ENCODE results near the gene CD300LF. TPM values are rescaled to one million over a fixed set of nuclear protein-coding genes. Genes with fewer than 3 reads are reported as not detected.

The CD300LF gene
- total and polyA plus RNA-seq, 2 experiments from 2014 or later, result not detected

DNA sequence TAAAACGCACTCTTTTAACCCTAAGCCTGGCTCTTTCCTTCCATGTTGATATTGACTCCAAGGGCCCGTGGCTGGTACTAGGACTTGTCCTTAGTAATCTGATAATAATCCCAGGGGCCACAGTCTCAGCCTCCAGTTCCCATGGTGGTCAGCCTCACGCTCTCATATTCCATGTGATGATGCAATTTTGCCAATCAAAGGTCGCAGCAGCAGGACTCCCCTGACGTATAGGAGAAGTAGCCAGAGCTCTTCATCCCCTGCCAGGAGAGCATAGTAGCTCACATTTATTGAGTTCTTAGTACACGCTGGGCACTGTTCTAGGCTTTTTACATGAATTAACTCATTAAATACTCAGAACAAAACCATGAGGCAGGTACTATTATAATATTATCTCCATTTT is 42.4 kb downstream of the CD300LF start:
- Histone ChIP-seq H3K27me3 (ENCODE audit: insufficient read depth) (peaks cover 72% of the 10 kb centered on the region), H2AFZ (no peak overlapping the region), H3K4me1 (ENCODE audit: insufficient read depth) (no peaks in the 10 kb centered on the region; the same call in 1 of the 2 replicates), H4K20me1 (replicated peaks; ENCODE audit: insufficient read depth) (peaks cover 5% of the 10 kb centered on the region), H3F3A (replicated peaks; ENCODE audit: low read depth) (no peaks in the 10 kb centered on the region), H3K9me2 (ENCODE audit: insufficient read depth) (no peaks in the 10 kb centered on the region), H3K4me2 (peak overlapping the region; percentile 81), H3K79me2 (replicated peaks; ENCODE audit: insufficient read depth) (no peaks in the 10 kb centered on the region), H3K27ac (ENCODE audit: low read depth) (no peak overlapping the region), H3K4me3 (peak overlapping the region; percentile 46; the same call in 1 of the 2 replicates), H3K36me3 (ENCODE audit: insufficient read depth) (no peaks in the 10 kb centered on the region)
- H3K9me3 Mint-ChIP-seq, result no peaks in the 10 kb centered on the region
- H3K27ac Mint-ChIP-seq, result no peak overlapping the region
- no peaks in the 10 kb centered on the region for H3K36me3 Mint-ChIP-seq (ENCODE audit: low read depth)
- H3K27me3 Mint-ChIP-seq (ENCODE audit: insufficient read depth, low read depth, poor library complexity), result peaks cover 37% of the 10 kb centered on the region
- TF ChIP-seq EZH2phosphoT487 (IDR thresholded peaks at IDR 0.05; ENCODE audit: unreplicated experiment) (no peak), ZNF331 (CRISPR knock-in tag; IDR thresholded peaks at IDR 0.05; ENCODE audit: low read depth) (no peak), EZH2 (IDR thresholded peaks at IDR 0.05; ENCODE audit: low read depth, unreplicated experiment) (no peak), JUNB (IDR thresholded peaks at IDR 0.05; ENCODE audit: unreplicated experiment) (no peak)
- TF ChIP-seq, protein P1, sequence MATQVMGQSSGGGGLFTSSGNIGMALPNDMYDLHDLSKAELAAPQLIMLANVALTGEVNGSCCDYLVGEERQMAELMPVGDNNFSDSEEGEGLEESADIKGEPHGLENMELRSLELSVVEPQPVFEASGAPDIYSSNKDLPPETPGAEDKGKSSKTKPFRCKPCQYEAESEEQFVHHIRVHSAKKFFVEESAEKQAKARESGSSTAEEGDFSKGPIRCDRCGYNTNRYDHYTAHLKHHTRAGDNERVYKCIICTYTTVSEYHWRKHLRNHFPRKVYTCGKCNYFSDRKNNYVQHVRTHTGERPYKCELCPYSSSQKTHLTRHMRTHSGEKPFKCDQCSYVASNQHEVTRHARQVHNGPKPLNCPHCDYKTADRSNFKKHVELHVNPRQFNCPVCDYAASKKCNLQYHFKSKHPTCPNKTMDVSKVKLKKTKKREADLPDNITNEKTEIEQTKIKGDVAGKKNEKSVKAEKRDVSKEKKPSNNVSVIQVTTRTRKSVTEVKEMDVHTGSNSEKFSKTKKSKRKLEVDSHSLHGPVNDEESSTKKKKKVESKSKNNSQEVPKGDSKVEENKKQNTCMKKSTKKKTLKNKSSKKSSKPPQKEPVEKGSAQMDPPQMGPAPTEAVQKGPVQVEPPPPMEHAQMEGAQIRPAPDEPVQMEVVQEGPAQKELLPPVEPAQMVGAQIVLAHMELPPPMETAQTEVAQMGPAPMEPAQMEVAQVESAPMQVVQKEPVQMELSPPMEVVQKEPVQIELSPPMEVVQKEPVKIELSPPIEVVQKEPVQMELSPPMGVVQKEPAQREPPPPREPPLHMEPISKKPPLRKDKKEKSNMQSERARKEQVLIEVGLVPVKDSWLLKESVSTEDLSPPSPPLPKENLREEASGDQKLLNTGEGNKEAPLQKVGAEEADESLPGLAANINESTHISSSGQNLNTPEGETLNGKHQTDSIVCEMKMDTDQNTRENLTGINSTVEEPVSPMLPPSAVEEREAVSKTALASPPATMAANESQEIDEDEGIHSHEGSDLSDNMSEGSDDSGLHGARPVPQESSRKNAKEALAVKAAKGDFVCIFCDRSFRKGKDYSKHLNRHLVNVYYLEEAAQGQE (IDR thresholded peaks at IDR 0.05; ENCODE audit: unreplicated experiment), result no peak
- ATAC-seq (no peak), DNase-seq (ENCODE audit: low spot score) (no peak)
- no peak overlapping the region for H3K4me3 Mint-ChIP-seq
- H3K4me1 Mint-ChIP-seq, result peaks cover 7% of the 10 kb centered on the region

DNA sequence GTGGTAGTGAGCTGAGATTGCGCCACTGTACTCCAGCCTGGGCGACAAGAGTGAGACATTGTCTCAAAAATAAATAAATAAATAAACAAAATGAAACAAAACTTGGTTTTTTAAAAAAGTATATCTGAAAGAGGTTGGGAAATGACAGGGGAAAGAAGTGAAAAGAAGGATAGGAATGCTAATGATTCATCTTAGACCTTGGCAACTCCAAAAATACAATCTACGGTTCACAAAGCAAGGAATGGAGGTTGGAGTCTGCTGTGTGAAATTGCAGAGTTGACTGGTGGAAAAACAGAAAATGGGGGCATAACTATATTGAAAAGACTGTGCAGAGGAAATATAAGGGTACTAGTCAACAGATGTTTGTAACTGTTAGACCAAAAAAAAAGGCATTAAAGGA is 49.2 kb downstream of the CD300LF start:
- Mint-ChIP-seq H3K27ac (no peak overlapping the region), H3K9me3 (peaks cover 5% of the 10 kb centered on the region; the same call in 1 of the 3 replicates), H3K36me3 (ENCODE audit: low read depth) (no peaks in the 10 kb centered on the region), H3K4me1 (peaks cover 14% of the 10 kb centered on the region), H3K27me3 (ENCODE audit: insufficient read depth, low read depth, poor library complexity) (peaks cover 2% of the 10 kb centered on the region), H3K4me3 (no peak overlapping the region)
- H3K79me2 ChIP-seq (replicated peaks; ENCODE audit: insufficient read depth), result no peaks in the 10 kb centered on the region
- no peak overlapping the region for H2AFZ ChIP-seq
- H3K27ac ChIP-seq (ENCODE audit: low read depth), result no peak overlapping the region
- no peak for ATAC-seq
- no peaks in the 10 kb centered on the region for H3K9me2 ChIP-seq (ENCODE audit: insufficient read depth)
- H3K4me1 ChIP-seq (ENCODE audit: insufficient read depth), result peaks cover 26% of the 10 kb centered on the region
- no peak for DNase-seq (ENCODE audit: low spot score)
- H3K36me3 ChIP-seq (ENCODE audit: insufficient read depth), result no peaks in the 10 kb centered on the region
- peaks cover 16% of the 10 kb centered on the region for H3K27me3 ChIP-seq (ENCODE audit: insufficient read depth)
- no peak overlapping the region for H3K4me3 ChIP-seq
- no peak overlapping the region for H3K4me2 ChIP-seq
- no peaks in the 10 kb centered on the region for H4K20me1 ChIP-seq (replicated peaks; ENCODE audit: insufficient read depth)
- H3F3A ChIP-seq (replicated peaks; ENCODE audit: low read depth), result no peaks in the 10 kb centered on the region
- no peak for TF ChIP-seq POLR2AphosphoS5 (IDR thresholded peaks at IDR 0.05; ENCODE audit: low read depth)
- no peak for TF ChIP-seq ZNF114 (CRISPR knock-in tag; IDR thresholded peaks at IDR 0.05)
- TF ChIP-seq, protein P2, sequence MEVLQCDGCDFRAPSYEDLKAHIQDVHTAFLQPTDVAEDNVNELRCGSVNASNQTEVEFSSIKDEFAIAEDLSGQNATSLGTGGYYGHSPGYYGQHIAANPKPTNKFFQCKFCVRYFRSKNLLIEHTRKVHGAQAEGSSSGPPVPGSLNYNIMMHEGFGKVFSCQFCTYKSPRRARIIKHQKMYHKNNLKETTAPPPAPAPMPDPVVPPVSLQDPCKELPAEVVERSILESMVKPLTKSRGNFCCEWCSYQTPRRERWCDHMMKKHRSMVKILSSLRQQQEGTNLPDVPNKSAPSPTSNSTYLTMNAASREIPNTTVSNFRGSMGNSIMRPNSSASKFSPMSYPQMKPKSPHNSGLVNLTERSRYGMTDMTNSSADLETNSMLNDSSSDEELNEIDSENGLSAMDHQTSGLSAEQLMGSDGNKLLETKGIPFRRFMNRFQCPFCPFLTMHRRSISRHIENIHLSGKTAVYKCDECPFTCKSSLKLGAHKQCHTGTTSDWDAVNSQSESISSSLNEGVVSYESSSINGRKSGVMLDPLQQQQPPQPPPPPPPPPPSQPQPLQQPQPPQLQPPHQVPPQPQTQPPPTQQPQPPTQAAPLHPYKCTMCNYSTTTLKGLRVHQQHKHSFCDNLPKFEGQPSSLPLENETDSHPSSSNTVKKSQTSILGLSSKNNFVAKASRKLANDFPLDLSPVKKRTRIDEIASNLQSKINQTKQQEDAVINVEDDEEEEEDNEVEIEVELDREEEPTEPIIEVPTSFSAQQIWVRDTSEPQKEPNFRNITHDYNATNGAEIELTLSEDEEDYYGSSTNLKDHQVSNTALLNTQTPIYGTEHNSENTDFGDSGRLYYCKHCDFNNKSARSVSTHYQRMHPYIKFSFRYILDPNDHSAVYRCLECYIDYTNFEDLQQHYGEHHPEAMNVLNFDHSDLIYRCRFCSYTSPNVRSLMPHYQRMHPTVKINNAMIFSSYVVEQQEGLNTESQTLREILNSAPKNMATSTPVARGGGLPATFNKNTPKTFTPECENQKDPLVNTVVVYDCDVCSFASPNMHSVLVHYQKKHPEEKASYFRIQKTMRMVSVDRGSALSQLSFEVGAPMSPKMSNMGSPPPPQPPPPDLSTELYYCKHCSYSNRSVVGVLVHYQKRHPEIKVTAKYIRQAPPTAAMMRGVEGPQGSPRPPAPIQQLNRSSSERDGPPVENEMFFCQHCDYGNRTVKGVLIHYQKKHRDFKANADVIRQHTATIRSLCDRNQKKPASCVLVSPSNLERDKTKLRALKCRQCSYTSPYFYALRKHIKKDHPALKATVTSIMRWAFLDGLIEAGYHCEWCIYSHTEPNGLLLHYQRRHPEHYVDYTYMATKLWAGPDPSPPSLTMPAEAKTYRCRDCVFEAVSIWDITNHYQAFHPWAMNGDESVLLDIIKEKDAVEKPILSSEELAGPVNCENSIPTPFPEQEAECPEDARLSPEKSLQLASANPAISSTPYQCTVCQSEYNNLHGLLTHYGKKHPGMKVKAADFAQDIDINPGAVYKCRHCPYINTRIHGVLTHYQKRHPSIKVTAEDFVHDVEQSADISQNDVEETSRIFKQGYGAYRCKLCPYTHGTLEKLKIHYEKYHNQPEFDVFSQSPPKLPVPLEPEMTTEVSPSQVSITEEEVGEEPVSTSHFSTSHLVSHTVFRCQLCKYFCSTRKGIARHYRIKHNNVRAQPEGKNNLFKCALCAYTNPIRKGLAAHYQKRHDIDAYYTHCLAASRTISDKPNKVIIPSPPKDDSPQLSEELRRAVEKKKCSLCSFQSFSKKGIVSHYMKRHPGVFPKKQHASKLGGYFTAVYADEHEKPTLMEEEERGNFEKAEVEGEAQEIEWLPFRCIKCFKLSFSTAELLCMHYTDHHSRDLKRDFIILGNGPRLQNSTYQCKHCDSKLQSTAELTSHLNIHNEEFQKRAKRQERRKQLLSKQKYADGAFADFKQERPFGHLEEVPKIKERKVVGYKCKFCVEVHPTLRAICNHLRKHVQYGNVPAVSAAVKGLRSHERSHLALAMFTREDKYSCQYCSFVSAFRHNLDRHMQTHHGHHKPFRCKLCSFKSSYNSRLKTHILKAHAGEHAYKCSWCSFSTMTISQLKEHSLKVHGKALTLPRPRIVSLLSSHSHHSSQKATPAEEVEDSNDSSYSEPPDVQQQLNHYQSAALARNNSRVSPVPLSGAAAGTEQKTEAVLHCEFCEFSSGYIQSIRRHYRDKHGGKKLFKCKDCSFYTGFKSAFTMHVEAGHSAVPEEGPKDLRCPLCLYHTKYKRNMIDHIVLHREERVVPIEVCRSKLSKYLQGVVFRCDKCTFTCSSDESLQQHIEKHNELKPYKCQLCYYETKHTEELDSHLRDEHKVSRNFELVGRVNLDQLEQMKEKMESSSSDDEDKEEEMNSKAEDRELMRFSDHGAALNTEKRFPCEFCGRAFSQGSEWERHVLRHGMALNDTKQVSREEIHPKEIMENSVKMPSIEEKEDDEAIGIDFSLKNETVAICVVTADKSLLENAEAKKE (CRISPR knock-in tag; IDR thresholded peaks at IDR 0.05), result no peak
- TF ChIP-seq, protein P3, sequence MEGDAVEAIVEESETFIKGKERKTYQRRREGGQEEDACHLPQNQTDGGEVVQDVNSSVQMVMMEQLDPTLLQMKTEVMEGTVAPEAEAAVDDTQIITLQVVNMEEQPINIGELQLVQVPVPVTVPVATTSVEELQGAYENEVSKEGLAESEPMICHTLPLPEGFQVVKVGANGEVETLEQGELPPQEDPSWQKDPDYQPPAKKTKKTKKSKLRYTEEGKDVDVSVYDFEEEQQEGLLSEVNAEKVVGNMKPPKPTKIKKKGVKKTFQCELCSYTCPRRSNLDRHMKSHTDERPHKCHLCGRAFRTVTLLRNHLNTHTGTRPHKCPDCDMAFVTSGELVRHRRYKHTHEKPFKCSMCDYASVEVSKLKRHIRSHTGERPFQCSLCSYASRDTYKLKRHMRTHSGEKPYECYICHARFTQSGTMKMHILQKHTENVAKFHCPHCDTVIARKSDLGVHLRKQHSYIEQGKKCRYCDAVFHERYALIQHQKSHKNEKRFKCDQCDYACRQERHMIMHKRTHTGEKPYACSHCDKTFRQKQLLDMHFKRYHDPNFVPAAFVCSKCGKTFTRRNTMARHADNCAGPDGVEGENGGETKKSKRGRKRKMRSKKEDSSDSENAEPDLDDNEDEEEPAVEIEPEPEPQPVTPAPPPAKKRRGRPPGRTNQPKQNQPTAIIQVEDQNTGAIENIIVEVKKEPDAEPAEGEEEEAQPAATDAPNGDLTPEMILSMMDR (conservative IDR thresholded peaks at IDR 0.05; ENCODE audit: low read depth in 2 of 2), result no peak
- no peak for TF ChIP-seq EZH2phosphoT487 (IDR thresholded peaks at IDR 0.05; ENCODE audit: unreplicated experiment)

All from GM23338 (cell line).